BE2C (cell line): ENCODE results near the gene DALRD3.
"Not testable (repeated sequence)": the region's sequence is repeated elsewhere in the genome, so short reads cannot be mapped to it uniquely, and the experiment has no call there.

Experiments used
- DNase-seq: peaks from one replicate; pipeline ENCODE4 v3.0.0-alpha.2; 2020
- H3K27me3 ChIP-seq: fragments of 250-450 bp; sonication (Bioruptor Pico); 2 replicates; pipeline ENCODE4 v1.5.1; 2020; ENCODE audit warnings: mild to moderate bottlenecking
- H3K36me3 ChIP-seq: fragments of 250-450 bp; sonication (Bioruptor Pico); 2 replicates; pipeline ENCODE4 v1.5.1; 2020; ENCODE audit warnings: mild to moderate bottlenecking
- H3K4me1 ChIP-seq: fragments of 250-450 bp; sonication (Bioruptor Pico); 2 replicates; pipeline ENCODE4 v1.5.1; 2020
- H3K4me3 ChIP-seq: 2 replicates; pipeline ENCODE4 v1.5.1; 2011; ENCODE audit warnings: low read depth, low read length
- H3K9me3 ChIP-seq: fragments of 250-450 bp; sonication (Bioruptor Pico); 2 replicates; pipeline ENCODE4 v1.5.1; 2020
- CTCF ChIP-seq: IDR thresholded peaks from 2 replicates; pipeline ENCODE4 v1.5.1; 2012; ENCODE audit warnings: mild to moderate bottlenecking, low read depth, low read length

Gene DALRD3

DNA sequence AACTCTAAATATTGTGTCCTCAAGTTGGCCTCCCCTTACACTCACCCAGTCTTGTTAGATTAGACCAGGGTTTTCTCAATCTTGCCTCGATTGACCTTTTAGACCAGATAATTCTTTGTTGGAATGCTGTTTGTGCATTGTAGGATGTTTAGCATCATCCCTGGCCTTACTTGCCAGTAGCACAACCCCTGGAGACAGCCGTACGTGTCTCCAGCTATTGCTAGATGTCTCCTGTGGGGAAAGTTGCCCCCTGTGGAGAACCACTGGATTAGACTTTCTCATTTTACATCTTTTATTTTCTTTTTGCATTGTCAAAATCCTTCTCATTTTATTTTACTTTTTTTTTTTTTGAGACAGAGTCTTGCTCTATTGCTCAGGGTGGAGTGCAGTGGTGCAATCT, 9.0 kb downstream of the DALRD3 start:
- TF ChIP-seq CTCF, result no peak
- DNase-seq, result no peak
- H3K4me1 ChIP-seq, result peaks cover 4% of the 10 kb centered on the region; the same call in 1 of the 2 replicates
- no peaks in the 10 kb centered on the region for H3K27me3 ChIP-seq
- H3K9me3 ChIP-seq, result no peaks in the 10 kb centered on the region
- H3K4me3 ChIP-seq, result no peak overlapping the region
- peaks cover 25% of the 10 kb centered on the region for H3K36me3 ChIP-seq

GRCh38 chr3:49008627-49009026, 9.8 kb downstream of the DALRD3 start:
- H3K9me3 ChIP-seq, H3K4me1 ChIP-seq, DNase-seq, H3K4me3 ChIP-seq, H3K27me3 ChIP-seq: not testable (repeated sequence)
- peaks cover 19% of the 10 kb centered on the region for H3K36me3 ChIP-seq

GRCh38 chr3:49007771-49008528, 10.4 kb downstream of the DALRD3 start:
- Histone ChIP-seq H3K36me3 (peaks cover 14% of the 10 kb centered on the region), H3K4me3 (peak overlapping the region; percentile 71), H3K27me3 (no peaks in the 10 kb centered on the region), H3K4me1 (peaks cover 4% of the 10 kb centered on the region; the same call in 1 of the 2 replicates), H3K9me3 (no peaks in the 10 kb centered on the region)
- no peak for TF ChIP-seq CTCF
- DNase-seq, result peak; percentile 83

DNA sequence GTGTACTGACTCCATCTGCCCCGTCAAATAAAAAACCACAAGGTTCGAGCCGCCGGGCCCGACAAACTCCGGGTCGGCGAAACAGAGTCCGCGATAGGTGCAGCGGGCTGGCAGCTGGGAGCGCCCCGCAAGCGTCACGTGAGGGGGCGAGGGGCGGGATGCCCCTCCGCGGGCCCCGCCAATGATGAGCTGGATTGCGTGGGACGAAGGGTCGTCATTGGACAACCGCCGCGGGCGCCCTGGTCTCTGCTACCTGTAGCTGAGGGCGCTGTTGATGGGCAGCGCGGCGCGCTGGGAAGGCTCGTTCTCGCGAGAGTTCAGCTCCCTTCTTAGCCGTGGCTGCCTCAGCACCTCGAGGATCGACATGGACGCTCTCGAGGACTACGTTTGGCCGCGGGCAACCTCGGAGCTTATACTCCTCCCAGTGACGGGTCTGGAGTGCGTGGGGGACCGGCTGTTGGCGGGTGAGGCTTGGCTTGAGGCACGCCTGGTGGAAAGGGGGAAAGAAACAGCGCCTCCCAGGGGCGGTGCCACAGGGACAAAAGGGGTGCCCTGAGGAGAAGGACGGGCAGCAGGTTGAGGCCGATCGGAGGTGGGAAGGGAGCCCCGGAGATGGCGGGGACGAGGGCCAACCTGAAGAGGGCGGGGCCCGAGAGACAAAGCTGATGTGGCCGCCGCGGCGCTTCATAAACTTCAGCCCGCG, 11.2 kb downstream of the DALRD3 start, which contains the start of gene WDR6:
WDR6 (plus strand) TSS at position 324 of the 703 bp plus-strand sequence; CDS start at position 365, 41 bp downstream.
- Histone ChIP-seq H3K4me3 (peak within 1 kb of the TSS; percentile 71), H3K27me3 (no peaks in the 10 kb centered on the region), H3K9me3 (no peaks in the 10 kb centered on the region), H3K36me3 (peaks cover 10% of the 10 kb centered on the region), H3K4me1 (peaks cover 4% of the 10 kb centered on the region; the same call in 1 of the 2 replicates)
- peak; percentile 32 for TF ChIP-seq CTCF
- DNase-seq, result peak; percentile 94

- no peaks in the 10 kb centered on the region for H3K27me3 ChIP-seq
- H3K4me1 ChIP-seq, result peaks cover 4% of the 10 kb centered on the region; the same call in 1 of the 2 replicates
- peaks cover 4% of the 10 kb centered on the region; the same call in 1 of the 2 replicates for H3K36me3 ChIP-seq
- H3K4me3 ChIP-seq, result peak overlapping the region; percentile 71
- TF ChIP-seq CTCF, result no peak
- no peak for DNase-seq
- no peaks in the 10 kb centered on the region for H3K9me3 ChIP-seq
These were observed 11.8 kb downstream of the DALRD3 start for GRCh38 chr3:49006408-49007067.

DNA sequence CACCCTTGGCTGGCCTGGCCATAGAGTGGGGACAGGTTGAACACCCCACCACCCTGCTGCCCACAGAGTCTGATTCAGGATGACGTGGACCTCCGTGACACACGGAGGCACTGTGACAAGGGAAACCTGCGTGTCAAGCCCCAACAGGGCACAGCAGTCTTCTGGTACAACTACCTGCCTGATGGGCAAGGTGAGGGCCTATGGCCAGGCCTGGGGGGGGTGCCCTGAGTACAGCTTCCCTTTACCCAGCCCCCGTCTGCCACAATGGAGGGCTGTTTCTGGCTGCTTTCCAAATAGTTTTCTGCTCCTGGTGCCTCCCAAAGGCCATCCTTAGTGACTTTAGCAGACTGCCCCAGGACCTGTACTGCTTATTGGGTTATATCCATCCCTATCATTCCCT, 12.4 kb downstream of the DALRD3 start:
- no peak for DNase-seq
- Histone ChIP-seq H3K9me3 (no peaks in the 10 kb centered on the region), H3K36me3 (peaks cover 4% of the 10 kb centered on the region; the same call in 1 of the 2 replicates), H3K4me1 (peaks cover 4% of the 10 kb centered on the region; the same call in 1 of the 2 replicates), H3K4me3 (peak overlapping the region; percentile 71), H3K27me3 (no peaks in the 10 kb centered on the region)
- TF ChIP-seq CTCF, result no peak
